Measurements from ENCODE around the gene TENM3.

TENM3 gene

DNA sequence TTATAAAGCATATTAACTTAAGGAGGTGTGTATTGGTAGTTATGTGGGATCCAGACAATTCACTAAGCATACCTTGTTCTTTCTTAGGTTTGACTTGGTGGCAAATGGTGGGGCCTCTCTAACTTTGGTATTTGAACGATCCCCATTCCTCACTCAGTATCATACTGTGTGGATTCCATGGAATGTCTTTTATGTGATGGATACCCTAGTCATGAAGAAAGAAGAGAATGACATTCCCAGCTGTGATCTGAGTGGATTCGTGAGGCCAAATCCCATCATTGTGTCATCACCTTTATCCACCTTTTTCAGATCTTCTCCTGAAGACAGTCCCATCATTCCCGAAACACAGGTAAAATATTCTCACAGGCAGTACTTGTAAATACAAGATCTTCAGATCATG lies 487.6 kb downstream of the TENM3 start (continued):
- TF ChIP-seq, protein P1, sequence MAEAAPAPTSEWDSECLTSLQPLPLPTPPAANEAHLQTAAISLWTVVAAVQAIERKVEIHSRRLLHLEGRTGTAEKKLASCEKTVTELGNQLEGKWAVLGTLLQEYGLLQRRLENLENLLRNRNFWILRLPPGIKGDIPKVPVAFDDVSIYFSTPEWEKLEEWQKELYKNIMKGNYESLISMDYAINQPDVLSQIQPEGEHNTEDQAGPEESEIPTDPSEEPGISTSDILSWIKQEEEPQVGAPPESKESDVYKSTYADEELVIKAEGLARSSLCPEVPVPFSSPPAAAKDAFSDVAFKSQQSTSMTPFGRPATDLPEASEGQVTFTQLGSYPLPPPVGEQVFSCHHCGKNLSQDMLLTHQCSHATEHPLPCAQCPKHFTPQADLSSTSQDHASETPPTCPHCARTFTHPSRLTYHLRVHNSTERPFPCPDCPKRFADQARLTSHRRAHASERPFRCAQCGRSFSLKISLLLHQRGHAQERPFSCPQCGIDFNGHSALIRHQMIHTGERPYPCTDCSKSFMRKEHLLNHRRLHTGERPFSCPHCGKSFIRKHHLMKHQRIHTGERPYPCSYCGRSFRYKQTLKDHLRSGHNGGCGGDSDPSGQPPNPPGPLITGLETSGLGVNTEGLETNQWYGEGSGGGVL (tag by site-specific recombination; IDR thresholded peaks at IDR 0.05), result no peak
- no peak for TF ChIP-seq ZNF239 (tag by site-specific recombination; IDR thresholded peaks at IDR 0.05)
- no peak for TF ChIP-seq KLF8 (tag by site-specific recombination; IDR thresholded peaks at IDR 0.05)
- no peak for TF ChIP-seq KLF10 (tag by site-specific recombination; IDR thresholded peaks at IDR 0.05)
- TF ChIP-seq, protein P2, sequence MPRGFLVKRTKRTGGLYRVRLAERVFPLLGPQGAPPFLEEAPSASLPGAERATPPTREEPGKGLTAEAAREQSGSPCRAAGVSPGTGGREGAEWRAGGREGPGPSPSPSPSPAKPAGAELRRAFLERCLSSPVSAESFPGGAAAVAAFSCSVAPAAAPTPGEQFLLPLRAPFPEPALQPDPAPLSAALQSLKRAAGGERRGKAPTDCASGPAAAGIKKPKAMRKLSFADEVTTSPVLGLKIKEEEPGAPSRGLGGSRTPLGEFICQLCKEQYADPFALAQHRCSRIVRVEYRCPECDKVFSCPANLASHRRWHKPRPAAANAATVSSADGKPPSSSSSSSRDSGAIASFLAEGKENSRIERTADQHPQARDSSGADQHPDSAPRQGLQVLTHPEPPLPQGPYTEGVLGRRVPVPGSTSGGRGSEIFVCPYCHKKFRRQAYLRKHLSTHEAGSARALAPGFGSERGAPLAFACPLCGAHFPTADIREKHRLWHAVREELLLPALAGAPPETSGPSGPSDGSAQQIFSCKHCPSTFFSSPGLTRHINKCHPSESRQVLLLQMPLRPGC (tag by site-specific recombination; IDR thresholded peaks at IDR 0.05), result no peak

DNA sequence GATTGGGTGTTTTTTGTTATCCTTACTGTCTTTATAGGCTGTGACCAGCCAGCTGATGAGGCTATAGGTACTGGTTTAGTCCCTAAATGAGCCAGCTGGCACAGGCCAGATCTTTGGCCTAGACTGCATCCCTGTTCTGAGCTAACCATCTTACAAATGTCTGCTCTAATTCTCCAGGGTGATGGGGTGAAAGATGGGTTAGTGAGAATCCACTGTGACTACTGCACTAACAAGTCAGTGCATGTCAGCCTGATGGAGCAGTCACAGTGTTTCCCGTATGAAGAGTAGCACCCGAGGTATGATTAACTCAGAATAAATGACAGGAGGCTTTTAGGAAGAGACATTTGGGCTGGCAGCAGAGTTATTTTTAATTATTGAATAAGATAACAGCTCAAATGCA lies 493.0 kb downstream of the TENM3 start:
- Histone ChIP-seq H3K4me1 (ENCODE audit: control insufficient read depth, insufficient read depth, low read length) (no peaks in the 10 kb centered on the region), H3K9me3 (ENCODE audit: control insufficient read depth, insufficient read depth, low read depth, low read length) (no peaks in the 10 kb centered on the region), H3K36me3 (ENCODE audit: control insufficient read depth in 2 of 2, insufficient read depth in 1 of 2, low read length in 2 of 2) (peaks cover 3 to 9% of the 10 kb centered on the region in 2 experiments; a peak in 2 of 3 replicates), H3K27ac (ENCODE audit: extremely low read depth, low read depth, low read length) (no peak overlapping the region), H3K4me3 (ENCODE audit: low read depth, low read length) (no peak overlapping the region)
- ChIA-PET POLR2A (no interaction called here), CTCF (no interaction called here)
- no peak for TF ChIP-seq ZNF514 (tag by site-specific recombination; IDR thresholded peaks at IDR 0.05)
- no peak for TF ChIP-seq ZNF416 (tag by site-specific recombination; IDR thresholded peaks at IDR 0.05)
- no peak for TF ChIP-seq IKZF3 (tag by site-specific recombination; IDR thresholded peaks at IDR 0.05)
- no peak for TF ChIP-seq EGR2 (tag by site-specific recombination; IDR thresholded peaks at IDR 0.05; ENCODE audit: low read depth)
- no peak for TF ChIP-seq ZXDB (tag by site-specific recombination; IDR thresholded peaks at IDR 0.05)
- TF ChIP-seq ZFP3 (tag by site-specific recombination; IDR thresholded peaks at IDR 0.05; ENCODE audit: low read depth), result no peak
- no peak for TF ChIP-seq ZNF23 (tag by site-specific recombination; IDR thresholded peaks at IDR 0.05; ENCODE audit: borderline replicate concordance)
- no peak for TF ChIP-seq ZNF747 (tag by site-specific recombination; IDR thresholded peaks at IDR 0.05)
- TF ChIP-seq ZNF473 (tag by site-specific recombination; IDR thresholded peaks at IDR 0.05), result no peak
- TF ChIP-seq ZNF146 (tag by site-specific recombination; IDR thresholded peaks at IDR 0.05), result no peak
- no peak for TF ChIP-seq ZNF707 (tag by site-specific recombination; IDR thresholded peaks at IDR 0.05)
- TF ChIP-seq ZNF292 (tag by site-specific recombination; IDR thresholded peaks at IDR 0.05; ENCODE audit: borderline replicate concordance, low read depth), result no peak
- TF ChIP-seq ZNF660 (tag by site-specific recombination; IDR thresholded peaks at IDR 0.05), result no peak
- no peak for TF ChIP-seq ZNF623 (tag by site-specific recombination; IDR thresholded peaks at IDR 0.05)

- Histone ChIP-seq H3K4me3 (ENCODE audit: low read depth, low read length) (no peak overlapping the region), H3K9me3 (ENCODE audit: control insufficient read depth, insufficient read depth, low read depth, low read length) (no peaks in the 10 kb centered on the region), H3K4me1 (ENCODE audit: control insufficient read depth, insufficient read depth, low read length) (no peaks in the 10 kb centered on the region), H3K36me3 (ENCODE audit: control insufficient read depth in 2 of 2, insufficient read depth in 1 of 2, low read length in 2 of 2) (peaks cover 0 to 4% of the 10 kb centered on the region in 2 experiments; a peak in 1 of 3 replicates), H3K27ac (ENCODE audit: extremely low read depth, low read depth, low read length) (no peak overlapping the region)
- CTCF ChIA-PET, result interaction anchor here (0.5 kb wide), 1 partner anchor 1185 kb away, joined by 4 read pairs; no protein-coding TSS in a partner anchor
- TF ChIP-seq ZNF274 (IDR thresholded peaks at IDR 0.05; ENCODE audit: low read length) (no peak), ZNF274 (tag by site-specific recombination; IDR thresholded peaks at IDR 0.05; ENCODE audit: borderline replicate concordance) (no peak), TRIM28 (IDR thresholded peaks at IDR 0.05; ENCODE audit: borderline replicate concordance, low read length) (no peak), ZNF843 (tag by site-specific recombination; IDR thresholded peaks at IDR 0.05) (no peak), ZBTB7A (tag by site-specific recombination; IDR thresholded peaks at IDR 0.05; ENCODE audit: low read depth) (no peak), ZNF174 (tag by site-specific recombination; IDR thresholded peaks at IDR 0.05) (no peak), ZSCAN18 (tag by site-specific recombination; IDR thresholded peaks at IDR 0.05) (no peak), ZNF561 (tag by site-specific recombination; IDR thresholded peaks at IDR 0.05; ENCODE audit: borderline replicate concordance) (no peak), ZNF677 (tag by site-specific recombination; IDR thresholded peaks at IDR 0.05) (no peak), ZNF654 (tag by site-specific recombination; IDR thresholded peaks at IDR 0.05; ENCODE audit: low read depth) (no peak)
- TF ChIP-seq, protein P3, sequence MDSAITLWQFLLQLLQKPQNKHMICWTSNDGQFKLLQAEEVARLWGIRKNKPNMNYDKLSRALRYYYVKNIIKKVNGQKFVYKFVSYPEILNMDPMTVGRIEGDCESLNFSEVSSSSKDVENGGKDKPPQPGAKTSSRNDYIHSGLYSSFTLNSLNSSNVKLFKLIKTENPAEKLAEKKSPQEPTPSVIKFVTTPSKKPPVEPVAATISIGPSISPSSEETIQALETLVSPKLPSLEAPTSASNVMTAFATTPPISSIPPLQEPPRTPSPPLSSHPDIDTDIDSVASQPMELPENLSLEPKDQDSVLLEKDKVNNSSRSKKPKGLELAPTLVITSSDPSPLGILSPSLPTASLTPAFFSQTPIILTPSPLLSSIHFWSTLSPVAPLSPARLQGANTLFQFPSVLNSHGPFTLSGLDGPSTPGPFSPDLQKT (IDR thresholded peaks at IDR 0.05; ENCODE audit: borderline replicate concordance, low read depth, low read length), result no peak
- POLR2A ChIA-PET, result no interaction called here
Measured at GRCh38 chr4:182738283-182739047, 495.3 kb downstream of the TENM3 start.
